Psoas muscle (tissue), 8 donors: ENCODE data around the gene BFSP2. TPM values are rescaled to one million over a fixed set of nuclear protein-coding genes. Genes with fewer than 3 reads are reported as not detected.
"Not testable (repeated sequence)": the region's sequence is repeated elsewhere in the genome, so short reads cannot be mapped to it uniquely, and the experiment has no call there.

Source experiments
- ATAC-seq, 4 donors: fragments of 200-7000 bp; cut with Tn5 transposase; one replicate each; pipeline ENCODE4 v1.9.1; 2020; ENCODE audit warnings: moderate library complexity in 3 of 4, mild to moderate bottlenecking in 2 of 4
- DNase-seq, 2 donors: peaks; one replicate each; pipeline ENCODE4 v3.0.0-alpha.2; 2020
- H3K27ac ChIP-seq: fragments of 200-600 bp; one replicate; pipeline ENCODE4 v1.8.0; 2022
- H3K27me3 ChIP-seq, 3 donors: fragments of 200-600 bp in 1 of 3; one replicate each; pipeline versions ENCODE4 v1.6.1 to v1.8.0; 2013 to 2022; ENCODE audit warnings: low read length in 2 of 3, mild to moderate bottlenecking in 2 of 3, moderate library complexity in 1 of 3; ENCODE audit not compliant: insufficient read depth in 3 of 3
- H3K36me3 ChIP-seq, 2 donors: fragments of 200-600 bp in 1 of 2; one replicate each; pipeline versions ENCODE4 v1.6.1 to v1.8.0; 2013 to 2022; ENCODE audit warnings: low read depth in 1 of 2, mild to moderate bottlenecking in 1 of 2, moderate library complexity in 1 of 2; ENCODE audit not compliant: insufficient read depth in 1 of 2
- H3K4me1 ChIP-seq: fragments of 200-600 bp; one replicate; pipeline ENCODE4 v1.8.0; 2022
- H3K4me3 ChIP-seq: fragments of 200-600 bp; one replicate; pipeline ENCODE4 v1.8.0; 2022; ENCODE audit warnings: mild to moderate bottlenecking
- H3K9me3 ChIP-seq: fragments of 200-600 bp; one replicate; pipeline ENCODE4 v1.8.0; 2022
- CTCF ChIP-seq: fragments of 200-600 bp; IDR thresholded peaks from one replicate; pipeline ENCODE4 v1.8.0; 2022; ENCODE audit warnings: antibody characterized with exemption
- WGBS, 3 donors: extraction: QIAGEN DNeasy Blood & Tissue Kit; methylation state at CpG; one replicate each; pipeline versions ENCODE4 v1.1.6 to v1.1.7; 2013; 5-methylcytosine and 5-hydroxymethylcytosine counted together
- intact Hi-C, 2 donors: fragments of 100-400 bp; cut with DNase I; formaldehyde crosslinking; loops; one replicate each; pipeline versions ENCODE4 v1.11.0 to v1.14.2; 2022
- polyA plus RNA-seq, 3 donors: library from polyadenylated mRNA; stranded (reverse); fragments of 200-250 nt; gene quantifications; one replicate each; pipeline ENCODE4 v1.2.3, GENCODE V29; 2013
- total RNA-seq, 4 donors: library from RNA; stranded (reverse); fragmentation: NEBNext Ultra II Directional in 2 of 4; extraction: Animal tissue kit (Norgen Biotek cat#: 25700) in 2 of 4; gene quantifications; one replicate each; pipeline versions ENCODE4 v1.2.1 to v1.2.4, GENCODE V29; 2021 to 2023
- donor health status: healthy with polysubstance abuse.
- donor health status: DM: no; HTN: no; CAD: no; lungs with moderate emphysema.
- donor health status: Bipolar disorder and iron deficiency.
- donor health status: healthy.
- donor health status: DM: yes; HTN: yes; CAD: no.
- donor health status: DM: no; HTN: no; CAD: no.
- donor health status: DM: no; HTN: no; CAD: no.
- donor health status: DM: yes; HTN: yes; CAD: no.

The BFSP2 gene
- total and polyA plus RNA-seq, 7 donors, result not detected

- ATAC-seq (no peak), DNase-seq (no peak)
- no peak for TF ChIP-seq CTCF
- no peaks in the 10 kb centered on the region for H3K4me1 ChIP-seq
- no peaks in the 10 kb centered on the region for H3K9me3 ChIP-seq
- WGBS, 3 donors, result 84 to 86% (median 84%) methylated on average over 6 of the region's 6 CpGs
- H3K27me3 ChIP-seq, result no peaks in the 10 kb centered on the region
- no peak overlapping the region for H3K4me3 ChIP-seq
- no peaks in the 10 kb centered on the region for H3K36me3 ChIP-seq
- intact Hi-C loops, result no loop called here
- no peak overlapping the region for H3K27ac ChIP-seq
These were observed 114.6 kb downstream of the BFSP2 start for GRCh38 chr3:133514418-133514817.

GRCh38 chr3:133515127-133515526 lies 115.3 kb downstream of the BFSP2 start:
- WGBS, 3 donors, result 89 to 95% (median 90%) methylated on average over 1 of the region's 1 CpG
- no peaks in the 10 kb centered on the region for H3K9me3 ChIP-seq
- TF ChIP-seq CTCF, result no peak
- intact Hi-C loops, result no loop called here
- H3K27me3 ChIP-seq, result no peaks in the 10 kb centered on the region
- DNase-seq (no peak), ATAC-seq (no peak)
- no peaks in the 10 kb centered on the region for H3K4me1 ChIP-seq
- H3K4me3 ChIP-seq, result no peak overlapping the region
- no peaks in the 10 kb centered on the region for H3K36me3 ChIP-seq
- H3K27ac ChIP-seq, result no peak overlapping the region

DNA sequence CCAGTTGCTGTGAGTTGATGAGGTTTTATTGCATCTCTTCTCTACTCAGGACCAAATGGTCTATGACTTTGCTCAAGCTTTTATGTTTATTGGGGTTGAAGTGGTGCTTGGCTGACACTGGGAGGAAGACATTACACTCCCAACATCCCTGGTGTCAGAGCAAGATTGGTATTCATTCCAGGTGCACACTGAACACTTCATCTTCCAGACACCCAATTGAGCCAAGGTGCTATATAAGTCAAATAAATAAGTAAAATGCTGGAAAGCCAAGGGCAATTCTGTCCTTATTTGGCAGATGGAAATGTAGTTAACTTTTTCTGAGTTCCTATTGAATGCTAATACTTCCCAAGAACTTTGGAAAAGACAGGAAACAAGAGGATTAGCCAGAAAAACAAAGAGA lies 120.4 kb downstream of the BFSP2 start:
- no peak for DNase-seq
- Histone ChIP-seq H3K4me3 (no peak overlapping the region), H3K36me3 (no peaks in the 10 kb centered on the region), H3K9me3 (no peaks in the 10 kb centered on the region), H3K4me1 (no peaks in the 10 kb centered on the region), H3K27me3 (no peaks in the 10 kb centered on the region), H3K27ac (no peak overlapping the region)
- intact Hi-C loops, result no loop called here
- no peak for ATAC-seq
- TF ChIP-seq CTCF, result no peak

- intact Hi-C loops, H3K36me3 ChIP-seq, H3K4me1 ChIP-seq, H3K27ac ChIP-seq, H3K4me3 ChIP-seq, H3K9me3 ChIP-seq, H3K27me3 ChIP-seq, ATAC-seq, DNase-seq: not testable (repeated sequence)
- 93 to 98% (median 94%) methylated on average over 4 of the region's 4 CpGs for WGBS, 3 donors
These were observed 121.1 kb downstream of the BFSP2 start for GRCh38 chr3:133520938-133521337.

DNA sequence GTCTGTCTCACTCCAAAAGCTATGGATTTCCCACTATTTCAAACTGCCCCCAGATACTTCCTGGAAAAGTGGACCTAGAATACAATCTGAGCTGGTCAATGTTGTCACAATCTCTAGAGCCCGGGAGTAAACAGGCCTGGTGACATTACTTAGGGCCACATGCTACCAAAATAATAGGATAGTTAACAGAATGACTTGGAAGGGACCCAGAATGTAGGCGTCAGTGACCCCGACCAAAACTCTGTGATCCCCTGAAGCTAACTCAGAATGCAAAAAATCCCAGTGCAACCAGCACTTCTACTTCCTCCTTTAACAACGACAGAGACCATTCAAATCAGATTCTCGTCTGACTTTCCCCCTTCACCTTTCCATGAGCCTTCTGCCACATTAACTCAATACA lies 122.1 kb downstream of the BFSP2 start:
- Histone ChIP-seq H3K4me3 (no peak overlapping the region), H3K9me3 (no peaks in the 10 kb centered on the region), H3K36me3 (no peaks in the 10 kb centered on the region), H3K4me1 (no peaks in the 10 kb centered on the region), H3K27me3 (no peaks in the 10 kb centered on the region), H3K27ac (no peak overlapping the region)
- DNase-seq (no peak), ATAC-seq (no peak)
- intact Hi-C loops, result no loop called here
- TF ChIP-seq CTCF, result no peak
- WGBS, 3 donors, result 41 to 57% (median 52%) methylated on average over 5 of the region's 5 CpGs

DNA sequence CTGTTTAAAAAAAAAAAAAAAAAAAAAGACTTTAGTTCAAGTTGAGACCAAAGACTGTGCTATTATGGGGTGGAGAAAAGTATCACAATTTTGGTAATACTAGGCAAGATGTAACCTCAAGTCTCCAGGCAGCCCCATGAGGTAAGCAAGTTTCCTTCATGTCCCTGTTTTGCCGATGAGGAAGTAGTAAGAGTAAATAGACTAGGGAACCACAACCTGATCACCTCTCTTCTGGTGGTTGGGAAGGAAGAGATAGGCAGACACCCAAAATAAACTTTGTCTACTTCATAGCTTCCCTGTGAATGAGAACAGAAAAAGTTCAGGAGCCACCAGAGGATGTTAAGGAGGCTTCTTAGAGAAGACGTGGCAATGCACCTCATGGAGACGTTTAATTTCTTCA lies 123.9 kb downstream of the BFSP2 start:
- H3K27ac ChIP-seq, H3K27me3 ChIP-seq, H3K9me3 ChIP-seq, H3K4me3 ChIP-seq, intact Hi-C loops, H3K4me1 ChIP-seq, ATAC-seq, DNase-seq, H3K36me3 ChIP-seq: not testable (repeated sequence)
- 77 to 93% (median 80%) methylated on average over 3 of the region's 3 CpGs for WGBS, 3 donors
